Endodermal cell (in vitro differentiated cells): ENCODE measurements around the gene FBXL2. TPM values are rescaled to one million over a fixed set of nuclear protein-coding genes. Genes with fewer than 3 reads are reported as not detected.

ENCODE experiments used
- DNase-seq: peaks from one replicate; pipeline ENCODE4 v3.0.0-alpha.2; 2017
- H3K27ac ChIP-seq: 2 replicates; pipeline ENCODE4 v1.5.1; 2013; ENCODE audit warnings: mild to moderate bottlenecking, low read depth, low read length, moderate library complexity
- H3K27me3 ChIP-seq: 2 replicates; pipeline ENCODE4 v1.6.1; 2013; ENCODE audit warnings: mild to moderate bottlenecking, low read length, moderate library complexity; ENCODE audit not compliant: insufficient read depth, control insufficient read depth, poor library complexity, severe bottlenecking
- H3K36me3 ChIP-seq: 2 replicates; pipeline ENCODE4 v1.7.0; 2013; ENCODE audit warnings: mild to moderate bottlenecking, low read length, moderate library complexity; ENCODE audit not compliant: control insufficient read depth, insufficient read depth
- H3K4me1 ChIP-seq: one replicate; pipeline ENCODE4 v1.7.0; 2013; ENCODE audit warnings: low read length; ENCODE audit not compliant: control insufficient read depth, insufficient read depth
- H3K4me3 ChIP-seq: 2 replicates; pipeline ENCODE4 v1.5.1; 2013; ENCODE audit warnings: mild to moderate bottlenecking, low read length, moderate library complexity
- H3K9ac ChIP-seq: 2 replicates; pipeline ENCODE4 v1.6.1; 2013; ENCODE audit warnings: mild to moderate bottlenecking, low read length, moderate library complexity; ENCODE audit not compliant: poor library complexity, severe bottlenecking; ENCODE audit errors: extremely low read depth
- H3K9me3 ChIP-seq: 2 replicates; pipeline ENCODE4 v1.6.1; 2013; ENCODE audit warnings: mild to moderate bottlenecking, low read length, moderate library complexity; ENCODE audit not compliant: control insufficient read depth
- H3K27ac Mint-ChIP-seq: 2 replicates; pipeline ENCODE4 v1.8.0; 2020; ENCODE audit warnings: mixed read lengths
- H3K27me3 Mint-ChIP-seq: 2 replicates; pipeline ENCODE4 v1.8.0; 2021; ENCODE audit warnings: mild to moderate bottlenecking, mixed read lengths; ENCODE audit not compliant: insufficient read depth
- H3K36me3 Mint-ChIP-seq: 2 replicates; pipeline ENCODE4 v1.8.0; 2020; ENCODE audit warnings: low read depth, mixed read lengths
- H3K4me1 Mint-ChIP-seq: 2 replicates; pipeline ENCODE4 v1.8.0; 2020; ENCODE audit warnings: mixed read lengths
- H3K4me3 Mint-ChIP-seq: 2 replicates; pipeline ENCODE4 v1.8.0; 2020; ENCODE audit warnings: mild to moderate bottlenecking, moderate library complexity, mixed read lengths
- H3K9me3 Mint-ChIP-seq: 2 replicates; pipeline ENCODE4 v1.8.0; 2020; ENCODE audit warnings: mild to moderate bottlenecking, mixed read lengths
- WGBS, 2 experiments: methylation state at CpG; one replicate each; pipeline versions ENCODE4 v1.1.5 to v1.1.7; 2013; ENCODE audit warnings: missing lambda C conversion rate in 2 of 2, mixed read lengths in 1 of 2; ENCODE audit not compliant: insufficient coverage in 1 of 2, insufficient read length in 1 of 2; 5-methylcytosine and 5-hydroxymethylcytosine counted together
- total RNA-seq, 2 donors: library from RNA; stranded (reverse); fragmentation: NEBNext Ultra II Directional in 1 of 2; extraction: Animal tissue kit (Norgen Biotek cat#: 25700) in 1 of 2; gene quantifications; 2 replicates in 1 of 2; 3 replicates in 1 of 2; pipeline ENCODE4 v1.2.1, GENCODE V29; 2021
- TF ChIP-seq, protein P1 (sequence below): fragments of 200-600 bp; sonication (generic); conservative IDR thresholded peaks from 2 replicates; pipeline ENCODE4 v1.5.0; 2021; ENCODE audit warnings: antibody characterized with exemption, mild to moderate bottlenecking

Gene FBXL2
- total RNA-seq, 2 donors from 2014 or later: 12.4 to 18.2 TPM

DNA sequence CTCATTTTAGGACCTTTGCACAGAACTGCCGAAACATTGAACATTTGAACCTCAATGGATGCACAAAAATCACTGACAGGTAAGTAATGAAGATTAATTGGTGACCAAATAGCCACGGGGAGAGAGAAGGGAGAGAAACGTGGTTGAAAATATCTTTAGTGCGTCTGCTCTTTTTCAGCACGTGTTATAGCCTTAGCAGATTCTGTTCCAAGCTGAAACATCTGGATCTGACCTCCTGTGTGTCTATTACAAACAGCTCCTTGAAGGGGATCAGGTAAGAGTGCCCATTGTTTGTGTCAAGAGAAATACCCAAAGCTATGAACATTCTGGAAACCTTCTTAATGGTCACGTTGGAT, 95.8 kb downstream of the FBXL2 start:
- Histone ChIP-seq H3K4me3 (no peak overlapping the region), H3K9ac (no peak overlapping the region), H3K36me3 (peaks cover 47% of the 10 kb centered on the region), H3K9me3 (peaks cover 17% of the 10 kb centered on the region), H3K27ac (no peak overlapping the region), H3K4me1 (no peaks in the 10 kb centered on the region), H3K27me3 (no peaks in the 10 kb centered on the region)
- no peak overlapping the region for H3K4me3 Mint-ChIP-seq
- no peaks in the 10 kb centered on the region for H3K27me3 Mint-ChIP-seq
- H3K27ac Mint-ChIP-seq: no peak overlapping the region
- DNase-seq: no peak
- H3K4me1 Mint-ChIP-seq: no peaks in the 10 kb centered on the region
- H3K9me3 Mint-ChIP-seq: peaks cover 8% of the 10 kb centered on the region
- H3K36me3 Mint-ChIP-seq: peaks cover 40% of the 10 kb centered on the region
- TF ChIP-seq, protein P1, sequence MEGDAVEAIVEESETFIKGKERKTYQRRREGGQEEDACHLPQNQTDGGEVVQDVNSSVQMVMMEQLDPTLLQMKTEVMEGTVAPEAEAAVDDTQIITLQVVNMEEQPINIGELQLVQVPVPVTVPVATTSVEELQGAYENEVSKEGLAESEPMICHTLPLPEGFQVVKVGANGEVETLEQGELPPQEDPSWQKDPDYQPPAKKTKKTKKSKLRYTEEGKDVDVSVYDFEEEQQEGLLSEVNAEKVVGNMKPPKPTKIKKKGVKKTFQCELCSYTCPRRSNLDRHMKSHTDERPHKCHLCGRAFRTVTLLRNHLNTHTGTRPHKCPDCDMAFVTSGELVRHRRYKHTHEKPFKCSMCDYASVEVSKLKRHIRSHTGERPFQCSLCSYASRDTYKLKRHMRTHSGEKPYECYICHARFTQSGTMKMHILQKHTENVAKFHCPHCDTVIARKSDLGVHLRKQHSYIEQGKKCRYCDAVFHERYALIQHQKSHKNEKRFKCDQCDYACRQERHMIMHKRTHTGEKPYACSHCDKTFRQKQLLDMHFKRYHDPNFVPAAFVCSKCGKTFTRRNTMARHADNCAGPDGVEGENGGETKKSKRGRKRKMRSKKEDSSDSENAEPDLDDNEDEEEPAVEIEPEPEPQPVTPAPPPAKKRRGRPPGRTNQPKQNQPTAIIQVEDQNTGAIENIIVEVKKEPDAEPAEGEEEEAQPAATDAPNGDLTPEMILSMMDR: no peak
- 83 to 85% methylated on average over 6 of the region's 6 CpGs for WGBS, 2 experiments

DNA sequence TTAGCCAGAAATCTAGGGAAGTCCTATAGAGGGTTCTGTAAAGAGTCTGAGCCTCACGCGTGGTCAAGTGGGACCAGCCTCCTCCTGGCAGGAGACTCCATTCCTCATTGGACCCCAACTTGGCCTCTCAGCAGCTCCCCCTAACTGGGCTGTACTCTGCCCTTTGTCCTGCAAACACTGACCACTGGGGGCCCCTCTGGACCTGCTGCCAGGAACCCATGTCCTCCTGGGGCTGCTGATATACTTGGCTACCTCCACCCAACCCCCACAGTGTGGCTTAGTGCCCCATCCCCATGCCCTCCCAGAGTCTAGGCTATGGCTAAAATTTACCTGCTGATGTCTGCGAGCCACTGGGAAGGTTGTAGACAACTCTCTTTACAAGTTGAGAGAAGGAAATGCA, 100.2 kb downstream of the FBXL2 start:
- Histone ChIP-seq H3K27ac (no peak overlapping the region), H3K9me3 (no peaks in the 10 kb centered on the region), H3K9ac (no peak overlapping the region), H3K4me3 (no peak overlapping the region), H3K36me3 (peaks cover 59% of the 10 kb centered on the region), H3K4me1 (no peaks in the 10 kb centered on the region), H3K27me3 (no peaks in the 10 kb centered on the region)
- Mint-ChIP-seq H3K9me3 (no peaks in the 10 kb centered on the region), H3K4me3 (no peak overlapping the region), H3K36me3 (peaks cover 45% of the 10 kb centered on the region), H3K27me3 (no peaks in the 10 kb centered on the region), H3K27ac (no peak overlapping the region), H3K4me1 (no peaks in the 10 kb centered on the region)
- peak; percentile 65 for DNase-seq
- WGBS, 2 experiments: 90 to 100% methylated on average over 1 to 3 of the region's 3 CpGs
- TF ChIP-seq, protein P1: peak; percentile 36

DNA sequence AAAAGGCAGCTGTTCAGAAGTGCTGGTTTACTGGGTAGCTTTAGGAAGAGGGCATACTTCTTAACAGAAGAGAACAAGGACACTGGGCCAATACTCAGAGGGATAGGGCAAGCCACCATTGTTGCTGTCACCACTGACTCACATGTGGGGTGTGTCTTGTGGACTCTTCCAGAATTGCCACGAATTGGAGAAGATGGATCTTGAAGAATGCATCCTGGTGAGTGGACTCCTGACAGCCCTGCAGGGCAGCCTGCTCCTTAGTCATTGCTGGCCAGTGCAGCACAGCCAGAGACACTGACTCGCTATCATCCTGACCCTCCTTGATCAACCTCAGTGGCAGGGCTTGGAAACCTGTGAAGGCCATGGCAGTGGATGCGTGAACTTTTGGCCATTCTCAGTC, 100.7 kb downstream of the FBXL2 start:
- H3K4me3 Mint-ChIP-seq: no peak overlapping the region
- H3K27ac ChIP-seq: no peak overlapping the region
- DNase-seq: no peak
- H3K36me3 Mint-ChIP-seq: peaks cover 48% of the 10 kb centered on the region
- H3K4me1 ChIP-seq: no peaks in the 10 kb centered on the region
- no peaks in the 10 kb centered on the region for H3K9me3 ChIP-seq
- TF ChIP-seq, protein P1: no peak
- WGBS, 2 experiments: 92 to 96% methylated on average over 3 of the region's 3 CpGs
- H3K27me3 Mint-ChIP-seq: no peaks in the 10 kb centered on the region
- H3K27ac Mint-ChIP-seq: no peak overlapping the region
- H3K9ac ChIP-seq: no peak overlapping the region
- H3K27me3 ChIP-seq: no peaks in the 10 kb centered on the region
- no peaks in the 10 kb centered on the region for H3K9me3 Mint-ChIP-seq
- no peak overlapping the region for H3K4me3 ChIP-seq
- H3K36me3 ChIP-seq: peaks cover 57% of the 10 kb centered on the region
- peaks cover 4% of the 10 kb centered on the region for H3K4me1 Mint-ChIP-seq
